ENCODE results near the gene RTN3.

The RTN3 gene

GRCh38 chr11:63705526-63705925 lies 24.2 kb downstream of the RTN3 start:
- peak in 1 of 2 donors; percentile 17 for DNase-seq (ENCODE audit: low read depth in 2 of 2)
- no peak for TF ChIP-seq CTCF (IDR thresholded peaks at IDR 0.05; ENCODE audit: low read depth, low read length)
- H3K4me3 ChIP-seq (replicated peaks in 1 of 2; ENCODE audit: low read depth in 2 of 2, low read length in 2 of 2): no peak overlapping the region

- H3K4me3 ChIP-seq (replicated peaks in 1 of 2; ENCODE audit: low read depth in 2 of 2, low read length in 2 of 2): no peak overlapping the region
- no peak for TF ChIP-seq CTCF (IDR thresholded peaks at IDR 0.05; ENCODE audit: low read depth, low read length)
- no peak for DNase-seq (ENCODE audit: low read depth in 2 of 2)
These were observed 27.5 kb downstream of the RTN3 start for GRCh38 chr11:63708764-63709163.

- TF ChIP-seq CTCF (IDR thresholded peaks at IDR 0.05; ENCODE audit: low read depth, low read length): no peak
- peak; percentile 19 to 22 for DNase-seq (ENCODE audit: low read depth in 2 of 2)
- H3K4me3 ChIP-seq (replicated peaks in 1 of 2; ENCODE audit: low read depth in 2 of 2, low read length in 2 of 2): no peak overlapping the region
These were observed 28.1 kb downstream of the RTN3 start for GRCh38 chr11:63709336-63709884.

- peak; percentile 40 for TF ChIP-seq CTCF (IDR thresholded peaks at IDR 0.05; ENCODE audit: low read depth, low read length)
- DNase-seq (ENCODE audit: low read depth in 2 of 2): peak; percentile 73 to 88
- no peak overlapping the region for H3K4me3 ChIP-seq (replicated peaks in 1 of 2; ENCODE audit: low read depth in 2 of 2, low read length in 2 of 2)
These were observed 29.3 kb downstream of the RTN3 start for GRCh38 chr11:63710476-63711217.

- TF ChIP-seq CTCF (IDR thresholded peaks at IDR 0.05; ENCODE audit: low read depth, low read length): no peak
- no peak overlapping the region for H3K4me3 ChIP-seq (replicated peaks in 1 of 2; ENCODE audit: low read depth in 2 of 2, low read length in 2 of 2)
- DNase-seq (ENCODE audit: low read depth in 2 of 2): no peak
These were observed 30.5 kb downstream of the RTN3 start for GRCh38 chr11:63711838-63712237.

- no peak overlapping the region for H3K4me3 ChIP-seq (replicated peaks in 1 of 2; ENCODE audit: low read depth in 2 of 2, low read length in 2 of 2)
- peak in 1 of 2 donors; percentile 18 for DNase-seq (ENCODE audit: low read depth in 2 of 2)
- TF ChIP-seq CTCF (IDR thresholded peaks at IDR 0.05; ENCODE audit: low read depth, low read length): no peak
These were observed 32.5 kb downstream of the RTN3 start for GRCh38 chr11:63713766-63714165.

Data from cardiac fibroblast (primary cell).